GM12801 (cell line): ENCODE data around the gene P2RY6.

ENCODE experiments used
- CTCF ChIP-seq: IDR thresholded peaks from one replicate; pipeline ENCODE4 v1.5.1; 2011; ENCODE audit warnings: control low read depth; ENCODE audit not compliant: insufficient read length; ENCODE audit errors: extremely low read depth

The P2RY6 gene

GRCh38 chr11:73267122-73267846 lies 4.9 kb upstream of the P2RY6 start:
- no peak for TF ChIP-seq CTCF

- TF ChIP-seq CTCF, result no peak
Observed at GRCh38 chr11:73267906-73268540, 4.1 kb upstream of the P2RY6 start.

- TF ChIP-seq CTCF, result no peak
Observed at GRCh38 chr11:73268671-73269271, 3.4 kb upstream of the P2RY6 start.

GRCh38 chr11:73269459-73270015 lies 2.6 kb upstream of the P2RY6 start:
- TF ChIP-seq CTCF, result no peak

GRCh38 chr11:73270016-73270854 lies 1.9 kb upstream of the P2RY6 start:
- no peak for TF ChIP-seq CTCF

GRCh38 chr11:73270855-73271477 lies 1.2 kb upstream of the P2RY6 start:
- TF ChIP-seq CTCF, result no peak
